Activated CD8-positive, alpha-beta memory T cell treated with anti-CD3 and anti-CD28 coated beads, Interleukin-2, amount 50 U/mL, for 24 hours (primary cell): ENCODE data around the gene RALGPS2.
"Not testable (repeated sequence)": the region's sequence is repeated elsewhere in the genome, so short reads cannot be mapped to it uniquely, and the experiment has no call there.

Experiments used
- DNase-seq: peaks from one replicate; pipeline ENCODE4 v3.0.0-alpha.2; 2020; ENCODE audit errors: extremely low read depth

Gene RALGPS2

GRCh38 chr1:178725466-178726086 lies 532 bp downstream of the RALGPS2 start:
- DNase-seq = no peak

- DNase-seq = peak; percentile 2
These were observed 1.1 kb downstream of the RALGPS2 start for GRCh38 chr1:178726087-178726517.

GRCh38 chr1:178726545-178726944 lies 1.5 kb downstream of the RALGPS2 start:
- DNase-seq = no peak

- DNase-seq = no peak
These were observed 2.2 kb downstream of the RALGPS2 start for GRCh38 chr1:178727014-178727895.

- DNase-seq = no peak
These were observed 8.9 kb downstream of the RALGPS2 start for GRCh38 chr1:178733972-178734371.

GRCh38 chr1:178738780-178739179 lies 13.7 kb downstream of the RALGPS2 start:
- DNase-seq = no peak

- DNase-seq = no peak
These were observed 14.4 kb downstream of the RALGPS2 start for GRCh38 chr1:178739285-178740045.

GRCh38 chr1:178740491-178740890 lies 15.4 kb downstream of the RALGPS2 start:
- DNase-seq = no peak

GRCh38 chr1:178740924-178741323 lies 15.9 kb downstream of the RALGPS2 start:
- DNase-seq = no peak

GRCh38 chr1:178743801-178744200 lies 18.8 kb downstream of the RALGPS2 start:
- no peak for DNase-seq

GRCh38 chr1:178745260-178745659 lies 20.2 kb downstream of the RALGPS2 start:
- DNase-seq = no peak

GRCh38 chr1:178746345-178746744 lies 21.3 kb downstream of the RALGPS2 start:
- DNase-seq = no peak

- DNase-seq = not testable (repeated sequence)
These were observed 22.3 kb downstream of the RALGPS2 start for GRCh38 chr1:178747361-178747760.

GRCh38 chr1:178749581-178750166 lies 24.6 kb downstream of the RALGPS2 start:
- no peak for DNase-seq

- no peak for DNase-seq
These were observed 26.0 kb downstream of the RALGPS2 start for GRCh38 chr1:178751046-178751445.

- DNase-seq = no peak
These were observed 27.8 kb downstream of the RALGPS2 start for GRCh38 chr1:178752891-178753290.

- not testable (repeated sequence) for DNase-seq
These were observed 29.7 kb downstream of the RALGPS2 start for GRCh38 chr1:178754655-178755256.

- no peak for DNase-seq
These were observed 43.4 kb downstream of the RALGPS2 start for GRCh38 chr1:178768423-178768822.

- no peak for DNase-seq
These were observed 47.9 kb downstream of the RALGPS2 start for GRCh38 chr1:178772952-178773351.

- DNase-seq = no peak
These were observed 49.2 kb downstream of the RALGPS2 start for GRCh38 chr1:178774263-178774662.

GRCh38 chr1:178776553-178776952 lies 51.5 kb downstream of the RALGPS2 start:
- DNase-seq = no peak
